Tibial artery (tissue), 4 donors: Measurements from ENCODE around the gene SCIN.

Experiments used
- DNase-seq, 2 donors: peaks; one replicate each; pipeline ENCODE4 v3.0.0-alpha.2; 2019
- H3K27ac ChIP-seq, 2 donors: fragments of 200-600 bp; sonication (generic) in 1 of 2; 1 replicate in 1 of 2; 2 replicates in 1 of 2; pipeline ENCODE4 v1.5.1; 2018 to 2019; ENCODE audit warnings: mild to moderate bottlenecking in 1 of 2
- H3K27me3 ChIP-seq, 2 donors: fragments of 200-600 bp; sonication (generic) in 1 of 2; one replicate each; pipeline versions ENCODE4 v1.5.1 to v1.6.0; 2016 to 2019
- H3K36me3 ChIP-seq, 3 donors: fragments of 200-600 bp; sonication (generic) in 2 of 3; one replicate each; pipeline ENCODE4 v1.5.1; 2016 to 2019; ENCODE audit warnings: mild to moderate bottlenecking in 2 of 3
- H3K4me1 ChIP-seq, 4 donors: fragments of 200-600 bp; sonication (generic) in 2 of 4; 1 replicate in 3 of 4; 2 replicates in 1 of 4; pipeline ENCODE4 v1.5.1; 2016 to 2019
- H3K4me3 ChIP-seq, 2 donors: fragments of 200-600 bp; sonication (generic) in 1 of 2; 1 replicate in 1 of 2; 2 replicates in 1 of 2; pipeline ENCODE4 v1.5.1; 2018 to 2019; ENCODE audit warnings: mild to moderate bottlenecking in 2 of 2
- H3K9me3 ChIP-seq, 3 donors: fragments of 200-600 bp; sonication (generic) in 1 of 3; one replicate each; pipeline ENCODE4 v1.5.1; 2016 to 2019
- intact Hi-C: fragments of 100-400 bp; cut with DNase I; formaldehyde crosslinking; loops from one replicate; pipeline ENCODE4 v1.15.0; 2023; ENCODE audit warnings: low total_unique reads
- TF ChIP-seq, protein P1 (sequence below), 2 experiments: fragments of 200-600 bp in 1 of 2; fragments of 450-650 bp in 1 of 2; IDR thresholded peaks; one replicate each; pipeline ENCODE4 v1.5.1; 2017 to 2019; ENCODE audit warnings: antibody characterized with exemption in 2 of 2, mild to moderate bottlenecking in 1 of 2, moderate library complexity in 1 of 2

Gene SCIN

DNA sequence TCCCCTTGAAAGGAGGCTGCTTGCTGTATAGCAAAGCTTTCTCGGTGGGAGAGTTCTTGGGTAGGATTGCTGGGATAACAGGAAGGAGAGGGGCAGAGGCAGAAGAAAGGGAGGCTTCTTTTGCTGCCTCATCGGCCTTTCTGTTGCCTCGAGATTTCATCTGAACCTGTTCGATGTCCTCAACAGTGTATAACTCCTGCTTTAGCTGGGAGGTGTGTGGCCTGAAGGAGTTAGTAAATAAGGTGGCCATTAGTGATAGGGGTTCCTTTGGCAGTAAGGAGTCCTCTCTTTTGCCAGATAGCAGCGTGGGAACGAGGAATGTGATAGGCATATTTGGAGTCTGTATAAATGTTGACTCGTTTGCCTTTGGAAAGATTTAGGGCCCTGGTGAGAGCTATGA lies 20.0 kb downstream of the SCIN start:
- intact Hi-C loops, result no loop called here
- H3K9me3 ChIP-seq, result no peaks in the 10 kb centered on the region

GRCh38 chr7:12594122-12594897 lies 23.8 kb downstream of the SCIN start:
- DNase-seq, result no peak
- no peaks in the 10 kb centered on the region for H3K36me3 ChIP-seq
- TF ChIP-seq, protein P1, sequence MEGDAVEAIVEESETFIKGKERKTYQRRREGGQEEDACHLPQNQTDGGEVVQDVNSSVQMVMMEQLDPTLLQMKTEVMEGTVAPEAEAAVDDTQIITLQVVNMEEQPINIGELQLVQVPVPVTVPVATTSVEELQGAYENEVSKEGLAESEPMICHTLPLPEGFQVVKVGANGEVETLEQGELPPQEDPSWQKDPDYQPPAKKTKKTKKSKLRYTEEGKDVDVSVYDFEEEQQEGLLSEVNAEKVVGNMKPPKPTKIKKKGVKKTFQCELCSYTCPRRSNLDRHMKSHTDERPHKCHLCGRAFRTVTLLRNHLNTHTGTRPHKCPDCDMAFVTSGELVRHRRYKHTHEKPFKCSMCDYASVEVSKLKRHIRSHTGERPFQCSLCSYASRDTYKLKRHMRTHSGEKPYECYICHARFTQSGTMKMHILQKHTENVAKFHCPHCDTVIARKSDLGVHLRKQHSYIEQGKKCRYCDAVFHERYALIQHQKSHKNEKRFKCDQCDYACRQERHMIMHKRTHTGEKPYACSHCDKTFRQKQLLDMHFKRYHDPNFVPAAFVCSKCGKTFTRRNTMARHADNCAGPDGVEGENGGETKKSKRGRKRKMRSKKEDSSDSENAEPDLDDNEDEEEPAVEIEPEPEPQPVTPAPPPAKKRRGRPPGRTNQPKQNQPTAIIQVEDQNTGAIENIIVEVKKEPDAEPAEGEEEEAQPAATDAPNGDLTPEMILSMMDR (IDR thresholded peaks at IDR 0.05), result no peak
- no peak overlapping the region for H3K4me3 ChIP-seq
- no peaks in the 10 kb centered on the region for H3K4me1 ChIP-seq
- H3K27me3 ChIP-seq, result no peaks in the 10 kb centered on the region
- intact Hi-C loops, result no loop called here
- H3K9me3 ChIP-seq, result no peaks in the 10 kb centered on the region
- H3K27ac ChIP-seq, result no peak overlapping the region

More for the DNA sequence above, 20.0 kb downstream of the SCIN start:
- Histone ChIP-seq H3K27ac (no peak overlapping the region), H3K27me3 (no peaks in the 10 kb centered on the region), H3K4me1 (no peaks in the 10 kb centered on the region), H3K36me3 (no peaks in the 10 kb centered on the region), H3K4me3 (no peak overlapping the region)
- TF ChIP-seq, protein P1 (IDR thresholded peaks at IDR 0.05), result no peak
- DNase-seq, result no peak

DNA sequence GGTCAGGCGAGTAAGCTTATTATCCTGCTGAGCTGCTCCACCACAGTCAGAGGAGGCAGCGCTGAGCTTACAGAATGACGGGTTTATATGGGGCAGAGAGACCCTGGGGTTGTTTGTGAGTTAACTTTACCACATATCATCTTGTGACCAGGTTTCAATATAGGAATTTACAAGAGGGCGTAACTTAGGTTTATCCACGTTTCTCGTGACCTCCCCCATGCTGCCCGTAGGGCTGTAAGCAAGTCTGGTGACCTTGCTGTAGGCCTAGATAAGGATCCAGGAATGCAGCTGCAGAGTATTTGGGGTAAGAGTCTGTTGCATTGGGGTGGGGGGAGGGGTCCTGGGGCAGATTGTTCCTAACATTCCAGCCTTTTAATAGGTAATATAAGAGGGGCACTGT lies 24.6 kb downstream of the SCIN start:
- Histone ChIP-seq H3K27me3 (no peaks in the 10 kb centered on the region), H3K36me3 (no peaks in the 10 kb centered on the region), H3K27ac (no peak overlapping the region), H3K4me3 (no peak overlapping the region), H3K4me1 (no peaks in the 10 kb centered on the region), H3K9me3 (no peaks in the 10 kb centered on the region)
- no peak for DNase-seq
- intact Hi-C loops, result no loop called here
- TF ChIP-seq, protein P1 (IDR thresholded peaks at IDR 0.05), result no peak

- no peaks in the 10 kb centered on the region for H3K36me3 ChIP-seq
- no peaks in the 10 kb centered on the region for H3K27me3 ChIP-seq
- no peaks in the 10 kb centered on the region for H3K4me1 ChIP-seq
- H3K9me3 ChIP-seq, result no peaks in the 10 kb centered on the region
- DNase-seq, result no peak
- intact Hi-C loops, result no loop called here
- no peak overlapping the region for H3K4me3 ChIP-seq
- TF ChIP-seq, protein P1 (IDR thresholded peaks at IDR 0.05), result no peak
- H3K27ac ChIP-seq, result no peak overlapping the region
These were observed 25.8 kb downstream of the SCIN start for GRCh38 chr7:12596225-12596790.

- DNase-seq, result no peak
- TF ChIP-seq, protein P1 (IDR thresholded peaks at IDR 0.05), result no peak
- no peaks in the 10 kb centered on the region for H3K4me1 ChIP-seq
- intact Hi-C loops, result no loop called here
- H3K27ac ChIP-seq, result no peak overlapping the region
- H3K36me3 ChIP-seq, result no peaks in the 10 kb centered on the region
- no peak overlapping the region for H3K4me3 ChIP-seq
- no peaks in the 10 kb centered on the region for H3K27me3 ChIP-seq
- peaks cover 0 to 7% (median 0%) of the 10 kb centered on the region in 3 donors for H3K9me3 ChIP-seq
These were observed 30.9 kb downstream of the SCIN start for GRCh38 chr7:12601302-12601869.
